Right ventricle myocardium inferior (tissue), 1 donor: ENCODE data around the gene ZNF397. TPM values are rescaled to one million over a fixed set of nuclear protein-coding genes. Genes with fewer than 3 reads are reported as not detected.
A peak's percentile ranks its signal among the peaks of the same experiment; 100 is the strongest.

Experiments used
- ATAC-seq: fragments of 200-7000 bp; cut with Tn5 transposase; one replicate; pipeline ENCODE4 v1.9.1; 2020; ENCODE audit warnings: mild to moderate bottlenecking, moderate library complexity
- DNase-seq: peaks from one replicate; pipeline ENCODE4 v3.0.0; 2021; ENCODE audit errors: missing footprints
- intact Hi-C: fragments of 100-400 bp; cut with DNase I; formaldehyde crosslinking; loops from one replicate; pipeline ENCODE4 v1.11.0; 2022
- total RNA-seq: library from RNA; stranded (reverse); fragmentation: NEBNext Ultra II Directional; extraction: Animal tissue kit (Norgen Biotek cat#: 25700); gene quantifications from one replicate; pipeline ENCODE4 v1.2.1, GENCODE V29; 2021
- donor health status: DM: no; HTN: yes; CAD: no; lungs with severe emphysema.

Gene ZNF397
- total RNA-seq, 1 donor from 2014 or later, result 15.5 TPM

DNA sequence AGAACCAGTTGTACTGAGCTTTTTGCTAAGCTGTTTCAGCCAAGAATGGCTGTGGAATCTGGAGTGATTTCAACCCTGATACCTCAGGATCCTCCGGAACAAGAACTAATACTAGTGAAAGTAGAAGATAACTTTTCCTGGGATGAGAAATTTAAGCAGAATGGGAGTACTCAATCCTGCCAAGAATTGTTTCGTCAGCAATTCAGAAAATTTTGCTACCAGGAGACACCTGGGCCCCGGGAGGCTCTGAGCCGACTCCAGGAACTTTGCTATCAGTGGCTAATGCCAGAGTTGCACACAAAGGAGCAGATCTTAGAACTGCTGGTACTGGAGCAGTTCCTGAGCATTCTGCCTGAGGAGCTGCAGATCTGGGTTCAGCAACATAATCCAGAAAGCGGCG is 1.6 kb downstream of the ZNF397 start:
- intact Hi-C loops, result loop anchor here (5.0 kb wide), 1 partner anchor 215 kb away; no protein-coding TSS in a partner anchor
- DNase-seq, result no peak
- ATAC-seq, result no peak

DNA sequence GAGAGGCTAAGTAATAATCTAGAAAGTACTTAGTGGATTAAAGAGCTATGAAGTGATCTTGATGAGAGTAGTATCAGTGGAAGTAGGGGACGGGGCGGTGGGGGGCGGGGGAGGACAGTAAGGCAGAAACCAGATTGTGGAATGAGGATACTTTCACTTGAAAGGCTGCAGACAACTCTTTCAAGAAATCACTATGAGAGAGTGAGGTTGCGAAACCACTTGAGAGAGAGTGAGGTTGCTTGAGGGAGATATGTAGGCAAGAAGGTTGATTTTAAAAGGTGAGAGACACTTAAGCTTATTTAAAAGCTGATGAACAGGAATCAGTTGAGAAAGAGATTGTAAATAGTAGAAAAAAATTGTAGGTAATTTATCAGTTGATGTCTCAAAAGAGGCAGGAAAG is 3.8 kb downstream of the ZNF397 start:
- ATAC-seq (no peak), DNase-seq (no peak)
- intact Hi-C loops, result loop anchor here (5.0 kb wide), 1 partner anchor 217 kb away; no protein-coding TSS in a partner anchor

DNA sequence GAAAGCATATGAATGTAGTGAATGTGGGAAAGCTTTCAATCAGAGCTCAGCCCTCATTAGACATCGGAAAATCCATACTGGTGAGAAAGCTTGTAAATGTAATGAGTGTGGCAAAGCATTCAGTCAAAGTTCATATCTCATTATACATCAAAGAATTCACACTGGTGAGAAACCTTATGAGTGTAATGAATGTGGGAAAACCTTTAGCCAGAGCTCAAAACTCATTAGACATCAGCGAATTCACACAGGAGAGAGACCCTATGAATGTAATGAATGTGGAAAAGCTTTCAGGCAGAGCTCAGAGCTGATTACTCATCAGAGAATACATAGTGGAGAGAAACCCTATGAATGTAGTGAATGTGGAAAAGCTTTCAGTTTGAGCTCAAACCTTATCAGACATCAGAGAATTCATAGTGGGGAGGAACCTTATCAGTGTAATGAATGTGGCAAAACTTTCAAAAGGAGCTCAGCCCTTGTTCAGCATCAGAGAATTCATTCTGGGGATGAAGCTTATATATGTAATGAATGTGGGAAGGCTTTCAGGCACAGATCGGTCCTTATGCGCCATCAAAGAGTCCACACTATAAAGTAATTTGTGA is 5.0 kb downstream of the ZNF397 start:
- intact Hi-C loops, result no loop called here
- DNase-seq, result no peak
- no peak for ATAC-seq

DNA sequence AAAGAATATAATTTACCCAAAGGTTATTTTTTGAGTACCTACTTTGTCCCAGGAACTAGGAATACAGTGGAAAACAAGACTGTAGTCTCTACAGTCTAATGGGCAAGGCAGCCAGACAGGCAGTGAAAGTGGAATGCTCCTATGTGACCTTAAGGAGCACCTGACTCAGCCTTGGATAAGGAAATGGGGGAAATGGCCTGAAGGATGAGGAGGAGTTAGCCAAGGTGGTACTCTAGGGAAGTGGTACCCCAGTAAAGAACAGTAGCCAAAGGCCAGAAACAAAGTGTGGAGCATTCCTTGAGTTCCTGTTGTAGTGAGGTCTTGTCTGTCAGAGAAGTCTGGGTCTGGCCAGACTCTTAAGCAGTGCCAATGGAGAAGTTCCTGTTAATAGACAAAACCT is 6.0 kb downstream of the ZNF397 start:
- ATAC-seq (no peak), DNase-seq (no peak)
- intact Hi-C loops, result no loop called here

DNA sequence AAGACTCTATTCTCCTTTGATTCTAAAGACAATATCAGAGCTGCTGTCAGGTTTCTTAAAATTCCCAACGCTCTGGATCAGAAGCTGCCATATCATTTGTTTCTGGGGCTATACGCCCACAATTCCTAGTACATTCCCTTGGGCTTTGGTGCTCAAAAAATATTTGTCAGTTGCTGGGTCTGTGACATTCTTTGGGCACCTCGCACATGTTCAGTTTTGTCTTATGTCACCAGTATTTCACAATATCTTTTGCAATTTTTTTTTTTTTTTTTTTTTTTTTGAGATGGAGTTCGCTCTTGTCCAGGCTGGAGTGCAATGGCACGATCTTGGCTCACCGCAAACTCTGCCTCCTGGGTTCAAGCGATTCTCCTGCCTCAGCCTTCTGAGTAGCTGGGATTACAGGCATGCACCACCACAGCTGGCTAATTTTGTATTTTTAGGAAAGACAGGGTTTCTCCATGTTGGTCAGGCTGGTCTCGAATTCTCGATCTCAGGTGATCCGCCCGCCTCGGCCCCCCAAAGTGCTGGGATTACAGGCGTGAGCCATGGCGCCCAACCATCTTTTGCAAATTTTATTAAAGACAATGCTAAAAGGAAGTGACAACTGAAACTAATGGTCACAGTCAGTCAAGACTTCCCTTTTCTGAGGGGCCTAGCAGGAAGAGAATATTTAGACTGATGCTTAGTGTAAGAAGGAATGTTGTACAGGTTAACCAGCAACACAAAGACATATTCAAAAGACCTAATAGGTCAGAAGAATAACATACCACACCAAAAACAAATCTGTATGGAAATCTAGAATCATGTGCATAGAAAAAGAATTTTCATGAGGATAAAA is 6.8 kb downstream of the ZNF397 start:
- ATAC-seq, result peak; percentile 13
- intact Hi-C loops, result no loop called here
- DNase-seq, result no peak

DNA sequence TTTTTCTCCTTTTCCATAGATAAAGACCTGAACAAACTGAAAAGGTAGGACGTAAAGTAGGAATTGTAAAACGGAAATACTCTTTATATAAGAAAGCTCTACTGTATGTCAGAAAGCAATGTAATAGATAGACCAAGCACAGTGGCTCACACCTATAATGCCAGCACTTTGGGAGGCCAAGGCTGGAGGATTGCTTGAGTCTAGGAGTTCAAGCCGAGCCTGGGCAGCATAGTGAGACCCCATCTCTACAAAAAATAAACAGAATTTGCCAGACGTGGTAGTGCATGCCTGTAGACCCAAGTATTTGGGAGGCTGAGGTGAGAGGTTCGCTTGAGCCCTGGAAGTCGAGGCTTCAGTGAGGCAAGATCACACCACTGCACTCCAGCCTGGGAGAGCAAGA is 7.6 kb downstream of the ZNF397 start:
- DNase-seq (no peak), ATAC-seq (no peak)
- intact Hi-C loops, result no loop called here

- DNase-seq (no peak), ATAC-seq (no peak)
- intact Hi-C loops, result no loop called here
Measured at GRCh38 chr18:35252466-35252865, 11.6 kb downstream of the ZNF397 start.

DNA sequence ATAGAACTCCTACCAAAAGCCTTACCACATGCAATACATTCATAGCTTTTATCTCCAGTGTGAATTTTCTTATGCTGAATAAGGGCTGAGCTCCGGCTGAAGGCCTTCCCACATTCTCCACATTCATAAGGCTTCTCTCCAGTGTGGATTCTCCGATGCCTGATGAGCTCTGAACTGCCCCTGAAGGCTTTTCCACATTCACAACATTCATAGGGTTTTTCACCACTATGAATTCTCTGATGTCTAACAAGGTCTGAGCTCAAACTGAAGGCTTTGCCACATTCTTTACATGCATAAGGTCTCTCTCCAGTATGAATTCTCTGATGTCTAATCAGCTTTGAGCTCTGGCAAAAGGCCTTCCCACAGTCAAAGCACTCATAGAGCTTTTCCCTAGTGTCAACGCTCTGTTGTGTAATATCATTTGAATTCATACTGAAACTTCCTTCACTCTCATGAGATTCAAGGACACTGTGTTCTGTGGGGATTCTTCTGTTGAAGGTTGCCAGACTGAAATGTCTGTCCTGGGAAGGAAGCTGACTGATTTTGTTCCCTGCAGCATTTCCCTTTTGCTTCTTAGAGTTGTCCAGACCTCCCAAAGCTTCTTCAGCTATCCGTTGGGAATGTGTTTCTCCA is 12.9 kb downstream of the ZNF397 start:
- DNase-seq, result no peak
- no peak for ATAC-seq
- intact Hi-C loops, result no loop called here

- intact Hi-C loops, result no loop called here
- no peak for ATAC-seq
Measured at GRCh38 chr18:35256947-35257346, 16.1 kb downstream of the ZNF397 start.

GRCh38 chr18:35264409-35264808 is 23.6 kb downstream of the ZNF397 start:
- DNase-seq (no peak), ATAC-seq (no peak)
- intact Hi-C loops, result no loop called here

More at GRCh38 chr18:35256947-35257346, 16.1 kb downstream of the ZNF397 start:
- no peak for DNase-seq

- intact Hi-C loops, result no loop called here
- DNase-seq, result peak; percentile 85
- peak; percentile 97 for ATAC-seq
Measured at GRCh38 chr18:35267161-35267651, 26.4 kb downstream of the ZNF397 start.

DNA sequence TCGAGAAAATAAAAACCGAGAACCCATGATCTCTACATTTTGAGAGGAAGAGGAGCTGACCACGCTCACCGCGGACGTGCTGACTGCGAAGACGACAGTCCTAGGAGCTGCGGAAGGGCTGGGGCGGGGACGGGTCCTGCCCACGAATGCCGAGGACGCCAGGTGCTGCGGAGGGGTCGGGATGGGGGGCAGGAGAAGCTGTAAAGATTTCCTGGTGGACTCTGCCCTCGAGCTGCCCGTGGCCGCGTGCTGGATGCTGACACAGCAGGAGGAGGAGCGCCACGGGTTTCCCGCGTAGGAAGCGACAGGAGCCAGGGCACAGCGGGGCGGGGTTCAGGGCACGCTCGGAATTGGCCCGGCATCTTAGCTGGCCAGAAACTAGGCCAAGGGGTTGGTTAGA is 27.0 kb downstream of the ZNF397 start:
- ATAC-seq (no peak), DNase-seq (peak; percentile 72)
- intact Hi-C loops, result no loop called here

DNA sequence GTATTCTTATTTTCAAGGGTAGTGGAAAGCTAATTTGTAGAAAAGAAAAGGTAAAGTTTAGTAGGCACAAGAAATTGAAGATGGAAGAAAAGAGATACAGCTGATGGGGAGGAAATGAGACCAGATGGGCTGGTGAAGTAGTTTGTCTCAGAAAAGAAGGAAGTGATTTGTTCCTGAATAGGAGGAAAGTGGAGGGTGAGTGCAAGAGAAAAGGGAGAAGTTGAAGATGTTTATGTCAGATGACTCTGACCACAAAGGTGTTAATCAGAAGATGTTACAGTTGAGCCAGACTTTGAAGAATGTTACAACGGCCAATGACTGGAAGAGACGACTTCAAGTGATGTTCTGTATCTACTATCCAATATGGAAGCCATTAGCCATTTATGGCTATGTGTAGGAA is 28.0 kb downstream of the ZNF397 start:
- intact Hi-C loops, result no loop called here
- ATAC-seq (no peak), DNase-seq (no peak)

DNA sequence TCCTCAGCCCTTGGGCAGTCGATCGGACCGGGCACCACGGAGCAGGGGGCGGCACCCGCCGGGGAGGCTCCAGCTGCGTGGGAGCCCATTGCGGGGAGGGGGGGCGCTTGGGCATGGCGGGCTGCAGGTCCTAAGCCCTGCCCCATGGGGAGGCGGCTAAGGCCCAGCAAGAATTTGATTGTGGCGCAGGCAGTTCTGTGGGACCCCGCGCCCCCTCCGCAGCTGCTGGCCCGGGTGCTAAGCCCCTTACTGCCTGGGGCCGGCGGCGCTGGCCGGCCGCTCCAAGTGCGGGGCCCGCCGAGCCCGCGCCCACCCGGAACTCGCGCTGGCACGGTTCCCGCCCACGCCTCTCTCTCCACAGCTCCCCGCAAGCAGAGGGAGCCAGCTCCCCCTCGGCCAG is 30.8 kb downstream of the ZNF397 start:
- intact Hi-C loops, result no loop called here
- ATAC-seq, result no peak
- DNase-seq, result no peak

GRCh38 chr18:35276267-35276666 is 35.4 kb downstream of the ZNF397 start:
- DNase-seq (no peak), ATAC-seq (no peak)
- intact Hi-C loops, result no loop called here

GRCh38 chr18:35277633-35278032 is 36.8 kb downstream of the ZNF397 start:
- ATAC-seq (no peak), DNase-seq (no peak)
- intact Hi-C loops, result no loop called here

- no peak for DNase-seq
- ATAC-seq, result no peak
- intact Hi-C loops, result no loop called here
Measured at GRCh38 chr18:35278085-35278484, 37.3 kb downstream of the ZNF397 start.

DNA sequence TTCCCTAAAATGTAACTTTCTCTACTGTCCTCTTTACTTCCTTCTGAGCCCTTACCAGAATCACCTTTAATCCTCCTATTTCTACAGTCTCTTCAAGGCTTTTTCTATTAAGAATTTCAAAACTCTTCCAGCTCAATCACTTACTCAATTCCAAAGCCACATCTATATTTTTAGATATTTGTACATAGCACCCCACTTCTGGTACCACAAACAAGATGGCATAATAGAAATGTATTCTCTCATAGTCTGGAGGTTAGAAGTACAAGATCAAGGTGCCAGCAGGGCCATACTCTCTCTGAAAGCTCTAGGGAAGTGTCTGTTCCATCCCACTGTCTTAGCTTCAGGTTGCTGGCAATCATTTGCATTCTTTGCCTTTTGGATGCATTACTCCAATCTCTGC is 38.1 kb downstream of the ZNF397 start:
- intact Hi-C loops, result no loop called here
- DNase-seq (no peak), ATAC-seq (no peak)

DNA sequence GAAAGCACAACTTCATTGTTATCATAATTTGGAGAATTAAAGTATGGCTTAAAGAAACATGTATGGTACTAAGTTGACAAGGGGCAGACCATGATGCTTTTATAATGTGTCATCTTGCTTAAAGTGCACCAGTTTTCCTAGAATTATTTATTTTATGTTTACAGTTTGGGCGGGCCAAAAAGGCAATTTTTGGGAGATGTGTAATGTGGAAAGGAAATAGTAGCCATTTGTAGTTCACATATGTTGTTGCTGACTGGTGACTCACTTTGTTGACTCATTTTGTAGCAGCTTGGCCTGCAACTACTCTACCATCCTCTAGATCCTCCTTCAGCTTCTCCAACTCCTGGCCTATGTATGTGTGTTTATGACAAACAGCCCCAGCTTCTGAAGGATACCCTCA is 41.5 kb downstream of the ZNF397 start:
- intact Hi-C loops, result no loop called here
- ATAC-seq, result no peak
- no peak for DNase-seq
